HT1080 (cell line): ENCODE data around the gene GSG1L2. TPM values are rescaled to one million over a fixed set of nuclear protein-coding genes. Genes with fewer than 3 reads are reported as not detected.
"Not testable (repeated sequence)": the region's sequence is repeated elsewhere in the genome, so short reads cannot be mapped to it uniquely, and the experiment has no call there.

Experiments
- DNase-seq: peaks from one replicate; pipeline ENCODE4 v3.0.0-alpha.2; 2015; ENCODE audit warnings: low read depth
- total RNA-seq: library from RNA; depleted of rRNA; stranded (reverse); fragments of >200 nt; shearing (Covaris generic); gene quantifications from 2 replicates; pipeline ENCODE4 v1.2.3, GENCODE V29; 2014

The GSG1L2 gene
- total RNA-seq, 1 experiment from 2014 or later, result not detected

DNA sequence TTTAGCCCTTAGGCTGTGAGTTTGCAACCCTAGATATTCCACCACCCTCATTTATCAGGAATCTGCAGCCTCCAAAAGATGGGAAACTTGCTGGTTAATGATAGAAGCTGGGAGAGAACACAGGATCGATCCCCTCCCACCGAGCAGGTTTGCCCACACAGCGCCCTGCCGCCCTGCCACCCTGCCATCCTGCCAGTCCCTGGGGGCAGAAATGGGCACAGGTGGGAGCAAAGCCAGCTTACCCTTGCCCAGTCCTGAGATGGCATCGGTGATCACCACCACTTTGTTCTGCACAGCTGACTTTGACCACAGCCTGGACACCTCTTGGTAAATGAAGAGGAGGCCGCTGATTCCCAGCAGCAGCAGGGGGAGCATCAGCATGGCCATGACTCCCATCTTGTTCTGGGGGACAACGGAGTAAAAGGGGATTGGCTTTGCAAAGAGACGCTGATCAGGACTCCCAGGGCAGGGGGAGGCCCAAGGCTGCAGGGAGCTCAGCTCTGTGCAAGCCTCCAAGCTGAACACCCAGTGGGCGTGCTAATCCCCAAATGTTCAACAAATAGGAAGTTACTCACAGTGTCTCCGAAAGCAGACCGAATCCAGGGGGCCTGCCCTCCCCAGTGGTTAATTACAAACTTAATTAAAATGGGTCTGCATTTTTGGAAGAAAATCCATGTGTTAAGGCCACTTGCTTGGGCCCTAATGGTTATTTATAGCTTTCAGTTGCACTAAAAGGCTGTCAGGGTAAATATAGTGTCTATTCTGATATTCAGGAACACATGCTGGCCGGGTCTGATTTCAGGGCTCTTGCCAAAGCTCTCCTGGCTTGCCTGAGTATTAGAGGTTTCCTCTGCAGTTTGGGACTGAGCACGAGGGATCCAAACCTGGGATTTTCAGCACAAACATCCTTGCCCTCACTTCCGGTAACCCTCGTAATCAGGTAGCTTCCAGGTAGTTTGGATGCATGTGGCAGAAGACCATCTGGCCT, 30.7 kb downstream of the GSG1L2 start, which contains the start of gene DHRS7C:
Gene DHRS7C, minus strand, starts transcription at position 704 of the 988 bp plus-strand sequence. Its CDS starts 308 bp downstream, at position 396.
- DNase-seq, result no peak

DNA sequence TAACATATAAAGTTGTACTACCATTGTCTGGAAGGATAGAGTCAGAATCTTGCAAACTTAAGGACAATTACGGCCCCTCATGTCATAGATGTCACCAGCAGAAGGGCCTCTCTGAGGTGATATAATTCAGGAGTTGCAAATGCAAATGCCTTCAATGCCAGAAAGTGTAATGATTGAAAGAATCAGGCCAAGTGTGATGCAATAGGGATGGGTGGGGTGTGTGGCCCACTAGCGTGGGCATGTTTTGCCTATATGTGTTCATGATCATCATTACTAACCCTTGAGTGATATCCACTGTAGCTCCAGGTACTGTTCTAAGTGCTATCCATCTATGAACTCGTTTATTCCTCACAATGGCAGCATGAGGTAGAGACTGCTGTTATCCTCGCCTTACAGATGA, 31.6 kb downstream of the GSG1L2 start:
- no peak for DNase-seq

DNA sequence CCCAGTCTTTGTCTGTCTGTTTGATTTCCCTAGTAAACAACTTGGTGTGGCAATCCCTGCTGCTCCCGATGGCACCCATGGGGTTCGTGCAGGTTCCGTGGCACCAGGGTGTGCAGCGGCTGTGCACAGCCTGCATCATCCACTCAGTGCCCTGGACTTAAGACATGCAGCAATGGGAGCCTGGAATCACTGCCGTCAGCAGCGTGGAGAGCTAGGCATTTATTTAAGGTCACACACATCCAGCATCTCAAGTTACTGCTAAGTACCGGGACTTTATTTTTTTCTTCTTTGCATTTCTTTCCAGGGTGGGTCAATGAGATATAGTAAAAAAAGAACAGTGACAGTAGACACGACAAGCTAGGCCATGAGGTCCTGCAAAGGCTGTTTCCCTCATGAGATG, 33.3 kb downstream of the GSG1L2 start:
- DNase-seq, result no peak

DNA sequence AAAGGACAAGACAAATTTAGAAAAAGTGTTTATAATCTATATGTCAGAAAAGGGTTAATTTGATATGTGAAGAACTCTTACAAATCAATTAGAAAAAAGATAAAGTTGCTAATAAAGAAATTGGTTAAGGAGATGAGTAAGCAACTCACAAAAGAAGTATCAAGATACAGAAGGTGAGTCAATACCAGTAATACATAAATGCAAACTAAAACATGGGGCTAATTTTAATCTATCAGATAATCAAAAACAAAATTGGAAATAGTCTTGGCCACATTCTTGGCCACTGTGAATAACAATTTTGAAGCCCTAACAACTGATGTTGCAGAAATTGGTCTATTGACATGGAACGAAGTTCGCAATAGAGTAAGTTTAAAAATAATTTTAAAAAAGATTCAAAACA, 37.3 kb downstream of the GSG1L2 start:
- no peak for DNase-seq

DNA sequence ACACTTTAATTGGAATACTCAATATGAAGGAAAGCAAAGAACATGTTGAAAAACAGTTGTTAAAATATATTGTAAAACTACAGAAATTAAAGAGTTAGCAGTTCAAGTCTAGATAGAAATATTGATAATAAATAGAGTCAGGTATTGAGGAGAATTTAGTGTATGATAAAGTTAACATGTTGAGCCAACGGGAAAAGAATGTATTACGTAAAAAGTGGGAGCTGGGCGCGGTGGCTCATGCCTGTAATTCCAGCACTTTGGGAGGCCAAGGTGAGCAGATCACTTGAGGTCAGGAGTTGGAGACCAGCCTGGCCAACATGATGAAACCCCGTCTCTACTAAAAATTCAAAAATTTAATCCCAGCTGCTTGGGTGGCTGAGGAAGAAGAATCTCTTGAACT, 38.4 kb downstream of the GSG1L2 start:
- DNase-seq, result not testable (repeated sequence)

DNA sequence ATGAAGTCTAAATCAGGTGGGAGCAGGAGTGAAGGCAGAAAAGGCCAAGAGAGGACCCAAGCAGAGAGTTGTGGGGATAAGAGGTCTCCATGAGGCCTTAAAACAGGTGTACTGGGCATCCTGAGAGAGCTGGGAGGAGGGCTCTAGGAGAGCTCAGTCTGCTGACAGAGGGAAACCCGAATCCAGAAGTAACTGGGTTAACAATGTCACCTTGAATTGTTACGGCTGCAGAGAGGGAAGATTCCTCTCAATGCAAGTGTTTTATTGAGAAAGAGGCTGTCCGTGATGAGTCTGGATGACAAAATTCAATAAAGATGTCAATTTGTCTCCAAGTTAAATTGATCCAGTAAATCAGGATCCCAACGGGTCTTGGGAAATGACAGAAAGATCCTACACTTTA, 38.8 kb downstream of the GSG1L2 start:
- DNase-seq, result no peak

DNA sequence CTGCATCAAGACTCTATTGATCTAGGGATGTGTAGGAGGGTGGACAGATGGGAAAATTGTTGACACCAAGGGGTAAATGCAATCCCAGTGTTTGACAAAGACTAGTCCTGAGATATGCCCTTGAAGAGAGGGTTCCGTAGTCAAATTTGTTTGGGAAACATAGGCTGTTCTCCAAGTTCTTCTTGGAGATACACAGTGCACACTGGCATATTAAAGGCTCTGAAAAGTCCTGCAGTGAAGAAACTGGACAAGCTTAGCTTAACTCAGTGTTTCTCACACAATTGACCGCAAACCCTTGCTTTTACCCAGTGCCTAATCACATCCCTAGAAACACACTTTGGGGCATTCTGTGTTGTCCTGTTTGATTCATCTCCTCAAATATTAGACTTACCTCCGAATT, 41.3 kb downstream of the GSG1L2 start:
- DNase-seq, result no peak

DNA sequence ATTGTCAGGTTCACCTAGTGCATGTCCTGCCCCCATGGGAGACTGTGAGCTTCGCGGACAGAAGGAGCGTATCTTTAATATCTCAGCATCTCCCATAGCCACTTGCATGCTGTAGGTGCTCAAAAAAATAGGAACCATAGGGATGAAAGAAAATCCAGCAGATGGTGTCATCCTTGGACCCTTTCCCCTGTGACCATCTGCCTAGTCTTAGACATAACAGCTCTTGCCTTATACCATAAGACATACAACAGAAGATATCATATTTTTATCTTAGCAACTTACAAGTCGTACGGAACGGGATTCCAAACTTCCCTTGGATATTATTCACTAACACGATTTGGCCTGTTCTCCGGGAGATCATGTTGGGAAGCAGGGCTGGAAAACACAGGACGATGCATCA, 45.0 kb downstream of the GSG1L2 start:
- no peak for DNase-seq

DNA sequence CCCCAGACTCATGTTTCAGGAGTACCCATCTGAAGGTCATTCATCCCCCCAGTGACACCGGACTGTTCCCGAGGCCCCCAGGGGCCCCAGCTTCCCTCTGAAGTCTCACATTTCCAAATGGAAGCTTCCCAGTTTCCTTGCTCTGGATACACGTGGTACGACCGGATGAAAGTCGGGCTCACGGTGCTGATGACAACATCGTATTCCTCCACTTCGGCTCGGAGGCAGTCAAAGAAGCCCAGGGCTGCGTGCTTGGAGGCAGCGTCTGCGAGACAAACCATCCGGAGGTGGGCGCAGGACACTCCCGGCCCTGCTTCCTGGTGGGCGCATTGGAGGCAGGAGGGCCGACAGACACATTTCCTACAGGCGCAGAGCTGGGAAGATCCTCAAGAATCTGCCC, 49.2 kb downstream of the GSG1L2 start:
- DNase-seq, result no peak

DNA sequence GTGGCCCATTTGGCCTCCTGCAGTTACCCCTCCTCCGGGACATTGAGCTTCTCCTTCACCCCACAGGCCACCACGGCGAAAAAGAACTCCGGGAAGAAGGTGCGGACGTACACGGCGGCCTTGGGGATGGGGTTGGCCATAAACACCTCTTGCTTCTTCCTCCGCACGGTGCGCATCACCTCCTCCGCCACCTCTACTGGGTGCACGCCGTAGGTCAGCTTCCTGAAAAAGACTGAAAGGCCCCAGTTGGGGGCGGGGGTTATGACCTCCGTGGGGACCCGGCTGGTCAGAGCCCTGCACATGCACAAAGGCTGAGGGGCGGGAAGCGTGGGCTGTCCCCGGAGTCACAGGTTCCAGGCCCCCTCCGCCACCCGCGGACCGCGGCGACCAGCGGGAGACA, 50.4 kb downstream of the GSG1L2 start:
- DNase-seq, result no peak

DNA sequence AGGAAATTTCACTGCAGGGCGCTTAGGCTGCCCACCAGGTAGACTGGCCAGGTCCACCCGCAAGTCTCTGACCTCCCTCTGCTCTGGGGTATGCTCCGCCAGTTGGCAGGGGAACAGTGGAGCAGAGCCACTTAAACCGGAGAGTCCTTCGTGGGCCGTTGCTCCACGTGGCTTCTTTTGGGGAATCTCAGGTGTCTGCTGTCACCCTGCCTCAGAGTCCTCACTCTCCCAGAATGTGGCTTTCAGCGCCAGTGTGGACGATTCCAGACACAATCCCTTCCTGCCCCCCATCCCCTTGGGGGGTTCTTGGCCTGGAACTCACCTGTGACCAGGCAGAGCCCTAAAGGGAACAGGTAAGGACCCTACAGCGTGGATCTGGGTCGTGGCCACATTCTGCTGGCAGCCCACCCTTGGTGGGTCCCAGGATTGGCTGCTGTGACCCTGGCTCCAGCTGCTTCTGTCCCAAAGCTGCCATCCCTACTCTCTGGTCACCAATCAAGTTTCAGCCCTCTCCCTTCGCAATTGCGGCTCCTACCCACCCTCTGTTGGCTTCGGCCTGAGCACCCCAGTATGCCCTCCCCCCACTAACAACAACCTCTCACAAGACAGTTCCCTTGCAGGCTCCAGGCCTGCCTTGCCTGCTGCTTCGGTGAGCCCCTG, 52.7 kb downstream of the GSG1L2 start:
- no peak for DNase-seq

DNA sequence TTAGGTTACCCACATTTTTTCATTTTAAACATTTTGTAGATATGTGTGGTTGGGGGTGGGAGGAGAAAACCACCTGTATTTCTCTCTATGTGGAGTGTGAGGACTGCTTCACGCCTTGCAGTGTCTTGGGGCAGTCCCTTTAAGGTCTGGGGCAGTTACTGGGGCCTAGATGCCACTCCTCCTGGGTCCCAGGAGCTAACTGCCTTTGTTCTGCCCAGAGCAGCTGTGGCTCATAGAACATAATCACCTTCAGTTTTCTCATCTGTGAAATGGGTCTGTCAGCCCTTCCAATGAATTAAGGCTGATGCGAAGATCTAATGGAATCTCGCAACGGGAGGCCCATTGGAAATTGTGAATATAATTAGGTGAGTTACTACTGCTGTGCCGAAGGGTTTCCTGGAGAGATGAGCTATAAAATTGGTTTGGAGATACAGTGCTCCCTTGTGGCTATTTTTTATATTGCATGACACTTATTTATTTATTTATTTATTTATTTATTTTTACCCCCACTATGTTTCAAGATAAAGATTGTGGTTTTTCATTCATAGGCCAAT, 53.4 kb downstream of the GSG1L2 start:
- DNase-seq, result peak; percentile 30

DNA sequence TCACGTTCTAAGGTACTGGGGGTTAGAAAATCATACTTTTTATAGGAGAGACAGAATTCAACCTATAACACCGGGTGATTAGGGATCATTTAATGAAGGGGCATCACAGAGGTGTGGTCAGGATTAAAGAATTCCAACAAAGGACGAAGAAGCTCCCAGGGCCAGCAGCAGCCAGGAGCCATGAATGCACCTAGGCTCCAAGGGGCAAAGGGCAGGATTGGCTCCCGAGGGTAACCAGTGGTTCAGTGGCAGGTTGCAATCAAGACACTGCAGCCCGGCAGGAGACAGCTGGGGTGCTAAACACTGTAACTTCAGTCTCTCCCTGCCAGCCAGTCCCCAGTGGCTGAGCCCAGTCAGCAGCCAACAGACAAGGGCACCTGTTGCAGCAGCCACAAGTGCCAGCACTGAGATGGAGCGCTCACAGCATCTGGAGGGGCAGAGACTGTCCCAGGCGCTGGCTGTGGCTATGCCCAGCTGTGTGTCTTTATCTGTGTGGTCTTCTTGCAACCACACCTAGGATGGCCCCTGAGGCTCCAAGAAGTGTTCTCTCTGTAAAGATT, 54.4 kb downstream of the GSG1L2 start:
- DNase-seq, result no peak

DNA sequence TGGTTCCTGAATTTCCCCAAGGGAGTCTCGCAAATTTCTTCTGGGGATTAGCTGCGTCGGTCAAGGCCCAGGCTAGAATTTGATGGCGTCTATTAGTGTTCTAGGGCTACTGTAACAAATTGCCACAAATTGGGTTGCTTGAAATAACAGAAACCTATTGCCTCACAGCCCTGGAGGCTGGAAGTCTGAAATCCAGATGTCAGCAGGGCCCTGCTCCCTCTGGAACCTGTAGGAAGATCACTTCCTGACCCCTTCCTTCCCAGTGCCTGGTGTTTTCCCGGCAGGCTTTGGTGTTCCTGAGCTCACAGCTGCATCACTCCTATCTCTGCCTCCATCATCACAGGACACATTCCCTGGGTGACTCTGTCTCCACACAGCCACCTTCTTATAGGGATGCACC, 54.9 kb downstream of the GSG1L2 start:
- no peak for DNase-seq

DNA sequence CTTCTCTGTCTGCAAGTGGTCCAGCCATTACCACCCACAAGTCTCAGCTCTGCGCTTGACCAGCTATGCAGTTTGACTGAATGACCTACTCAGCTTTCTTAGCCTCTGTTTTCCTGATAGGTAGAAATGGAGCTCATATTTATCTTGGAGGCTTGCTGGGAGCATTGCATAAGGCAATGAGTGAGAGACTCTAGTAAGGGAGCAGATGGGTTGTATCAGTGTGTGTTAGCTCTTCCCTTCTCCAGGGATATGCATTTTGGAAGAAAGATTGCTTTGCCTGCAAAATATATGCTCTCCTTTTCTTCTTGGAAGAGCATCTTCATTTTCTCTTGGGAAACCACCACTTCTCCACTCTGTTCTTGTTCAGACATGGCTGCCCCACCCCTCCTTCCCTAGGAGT, 56.6 kb downstream of the GSG1L2 start:
- no peak for DNase-seq

DNA sequence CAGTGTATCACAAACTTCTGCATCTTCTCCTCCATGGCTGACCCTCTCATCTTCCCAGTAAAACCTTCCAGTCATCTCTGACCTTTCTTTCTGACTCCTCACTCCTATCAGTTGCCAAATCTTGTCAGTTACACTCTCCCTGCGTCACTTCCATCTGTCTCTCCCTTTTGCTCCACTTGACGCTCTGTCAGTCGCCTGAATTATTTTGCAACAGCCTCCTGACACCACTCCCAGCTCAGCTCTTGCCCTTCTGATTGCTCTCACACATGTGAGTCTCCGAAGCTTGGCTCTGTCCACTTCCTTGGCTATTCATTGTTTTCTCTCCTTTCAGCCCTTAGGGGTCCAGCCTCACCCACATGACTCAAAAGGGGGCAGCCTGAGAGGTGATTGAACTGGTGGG, 58.2 kb downstream of the GSG1L2 start:
- no peak for DNase-seq

DNA sequence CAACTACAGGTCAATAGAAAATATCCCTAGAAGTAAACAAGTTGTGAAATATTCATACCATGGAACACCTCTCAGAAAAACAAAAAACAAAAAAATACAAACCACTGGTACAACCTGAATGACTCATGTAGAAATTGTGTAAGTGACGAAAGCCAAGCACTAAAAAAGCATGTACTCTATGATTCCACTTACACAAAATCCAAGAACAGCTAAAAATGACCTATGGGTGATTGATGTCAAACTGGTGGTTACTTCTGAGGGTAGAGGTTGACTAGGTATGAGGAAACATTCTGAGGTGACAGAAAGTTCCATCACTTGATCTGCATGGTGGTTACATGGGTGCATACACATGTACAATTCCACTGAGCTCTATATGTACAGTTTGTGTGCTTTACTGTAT, 61.6 kb downstream of the GSG1L2 start:
- no peak for DNase-seq

DNA sequence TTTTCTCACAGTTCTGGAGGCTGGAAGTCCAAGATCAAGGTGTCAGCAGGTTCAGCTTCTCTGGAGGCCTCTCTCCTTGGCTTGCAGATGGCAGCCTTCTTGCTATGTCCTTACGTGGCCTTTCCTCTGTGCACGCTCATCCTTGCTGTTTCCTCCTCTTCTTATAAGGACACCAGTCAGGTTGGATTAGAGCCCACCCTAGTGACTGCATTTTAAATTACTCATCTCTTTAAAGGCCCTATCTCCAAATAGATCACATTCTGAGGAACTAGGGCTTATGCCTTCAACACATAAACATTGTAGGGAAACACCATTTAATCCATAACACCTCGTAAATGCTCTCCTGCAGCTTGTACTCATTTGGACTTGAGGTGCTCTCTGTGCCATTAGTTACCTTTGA, 66.8 kb downstream of the GSG1L2 start:
- DNase-seq, result peak; percentile 30
